Adrenal gland (tissue), 5 donors: ENCODE results near the gene HIVEP3.

Experiments used
- CTCF ChIP-seq, 6 experiments: fragments of 450-650 bp in 4 of 6; fragments of 200-600 bp in 2 of 6; sonication (generic) in 1 of 6; IDR thresholded peaks; 1 replicate in 5 of 6; 2 replicates in 1 of 6; pipeline versions ENCODE4 v1.5.1 to v1.8.0; 2016 to 2021; ENCODE audit warnings: antibody characterized with exemption in 6 of 6, mild to moderate bottlenecking in 2 of 6, moderate library complexity in 1 of 6
- POLR2A ChIP-seq, 2 donors: fragments of 450-650 bp; IDR thresholded peaks; one replicate each; pipeline ENCODE4 v1.6.1; 2017; ENCODE audit warnings: antibody characterized with exemption in 2 of 2, mild to moderate bottlenecking in 2 of 2, moderate library complexity in 1 of 2
- donor health status: DM: no; HTN: no; CAD: no.

DNA sequence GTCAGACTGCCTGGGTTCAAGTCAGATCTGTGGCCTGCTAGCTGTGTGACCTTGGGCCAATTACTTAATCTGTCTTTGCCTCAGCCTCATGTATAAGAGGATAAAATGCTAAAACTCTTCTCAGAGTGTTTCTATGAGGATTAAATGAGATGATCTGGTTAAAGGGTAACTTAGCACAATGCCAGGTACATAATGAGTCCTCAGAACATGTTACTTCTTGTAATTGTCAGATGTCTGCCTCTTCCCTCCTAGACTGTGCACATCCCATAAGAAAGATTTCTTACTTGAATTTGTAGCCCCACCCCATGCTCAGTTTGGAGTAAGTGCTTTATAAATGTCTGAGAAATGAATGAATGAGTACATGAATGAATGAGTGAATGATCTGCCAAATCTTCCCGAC lies 34.6 kb upstream of the HIVEP3 start:
- TF ChIP-seq POLR2A (IDR thresholded peaks at IDR 0.05) (no peak), CTCF (IDR thresholded peaks at IDR 0.05) (no peak)
